Measurements from ENCODE around the gene SUPT16H. TPM values are rescaled to one million over a fixed set of nuclear protein-coding genes. Genes with fewer than 3 reads are reported as not detected.
"Not testable (repeated sequence)": the region's sequence is repeated elsewhere in the genome, so short reads cannot be mapped to it uniquely, and the experiment has no call there.

SUPT16H gene
- total RNA-seq, 1 donor from 2014 or later, result 55.8 TPM

DNA sequence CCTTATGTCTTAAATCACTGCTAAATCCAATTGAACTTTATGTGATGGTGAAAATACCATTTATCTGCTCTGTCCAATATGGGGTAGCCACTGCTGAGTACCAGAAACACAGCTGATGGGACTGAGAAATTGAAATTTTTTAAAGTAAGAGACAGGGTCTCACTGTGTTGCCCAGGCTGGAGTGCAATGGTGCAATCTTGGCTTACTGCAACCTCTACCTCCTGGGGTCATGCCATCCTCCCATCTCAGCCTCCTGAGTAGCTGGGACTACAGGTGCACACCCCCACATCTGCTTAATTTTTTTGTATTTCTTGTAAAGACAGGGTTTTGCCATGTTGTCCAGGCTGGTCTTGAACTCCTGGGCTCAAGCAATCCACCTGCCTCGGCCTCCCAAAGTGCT is 11.0 kb downstream of the SUPT16H start:
- not testable (repeated sequence) for H3K9me3 ChIP-seq (ENCODE audit: control insufficient read depth in 3 of 3, low read length in 3 of 3); H3K27ac ChIP-seq (ENCODE audit: low read depth, low read length); H3K4me1 ChIP-seq (ENCODE audit: control insufficient read depth in 3 of 3, insufficient read depth in 3 of 3, low read length in 3 of 3); H3K4me3 ChIP-seq (ENCODE audit: low read length in 3 of 3); H3K27me3 ChIP-seq (ENCODE audit: control insufficient read depth in 3 of 3, insufficient read depth in 3 of 3, low read length in 3 of 3)
- H3K36me3 ChIP-seq (ENCODE audit: control insufficient read depth in 3 of 3, insufficient read depth in 3 of 3, low read length in 3 of 3), result peaks cover 16 to 34% (median 23%) of the 10 kb centered on the region in 3 donors
- H3K9ac ChIP-seq (ENCODE audit: low read depth in 1 of 3, low read length in 3 of 3), result peak overlapping the region in 1 of 3 donors; percentile 20

DNA sequence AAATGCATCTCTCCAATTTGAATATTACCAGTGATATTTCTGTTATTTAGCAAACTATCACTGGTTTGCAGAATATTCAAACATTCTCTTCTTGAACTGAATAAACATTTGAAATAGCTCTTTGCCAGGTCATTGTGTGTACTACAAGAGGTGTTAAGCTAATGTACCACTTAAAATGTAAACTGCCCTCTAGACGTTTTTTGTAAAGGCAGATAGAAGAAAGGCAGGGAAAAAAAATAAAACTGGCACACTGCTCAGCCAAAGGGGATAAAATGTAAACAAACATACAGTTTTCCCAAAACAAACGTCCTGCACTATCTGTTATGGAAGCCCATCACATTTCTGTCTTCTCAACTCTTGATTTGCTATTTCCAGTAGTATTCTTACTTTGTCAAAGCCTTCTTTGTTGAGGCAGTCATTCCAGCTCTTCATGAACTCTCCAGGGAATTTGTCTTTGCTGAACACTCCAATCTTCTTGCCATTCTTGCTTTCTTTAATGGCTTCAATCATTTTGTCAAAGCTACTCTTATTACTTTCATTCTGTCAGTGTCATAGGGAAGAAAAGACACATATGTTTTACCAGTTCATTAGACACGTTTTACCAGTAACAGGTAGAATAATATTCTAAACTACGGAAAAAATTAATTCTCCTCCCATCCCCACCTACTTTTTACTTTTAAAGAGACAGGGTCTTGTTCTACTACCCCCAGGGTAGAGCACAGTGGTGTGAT is 13.7 kb downstream of the SUPT16H start:
- H3K27me3 ChIP-seq (ENCODE audit: control insufficient read depth in 3 of 3, insufficient read depth in 3 of 3, low read length in 3 of 3), result no peaks in the 10 kb centered on the region
- no peak overlapping the region for H3K4me3 ChIP-seq (ENCODE audit: low read length in 3 of 3)
- no peak overlapping the region for H3K9ac ChIP-seq (ENCODE audit: low read depth in 1 of 3, low read length in 3 of 3)
- no peaks in the 10 kb centered on the region for H3K4me1 ChIP-seq (ENCODE audit: control insufficient read depth in 3 of 3, insufficient read depth in 3 of 3, low read length in 3 of 3)
- no peaks in the 10 kb centered on the region for H3K9me3 ChIP-seq (ENCODE audit: control insufficient read depth in 3 of 3, low read length in 3 of 3)
- H3K36me3 ChIP-seq (ENCODE audit: control insufficient read depth in 3 of 3, insufficient read depth in 3 of 3, low read length in 3 of 3), result peaks cover 30 to 58% (median 38%) of the 10 kb centered on the region in 3 donors
- no peak overlapping the region for H3K27ac ChIP-seq (ENCODE audit: low read depth, low read length)

DNA sequence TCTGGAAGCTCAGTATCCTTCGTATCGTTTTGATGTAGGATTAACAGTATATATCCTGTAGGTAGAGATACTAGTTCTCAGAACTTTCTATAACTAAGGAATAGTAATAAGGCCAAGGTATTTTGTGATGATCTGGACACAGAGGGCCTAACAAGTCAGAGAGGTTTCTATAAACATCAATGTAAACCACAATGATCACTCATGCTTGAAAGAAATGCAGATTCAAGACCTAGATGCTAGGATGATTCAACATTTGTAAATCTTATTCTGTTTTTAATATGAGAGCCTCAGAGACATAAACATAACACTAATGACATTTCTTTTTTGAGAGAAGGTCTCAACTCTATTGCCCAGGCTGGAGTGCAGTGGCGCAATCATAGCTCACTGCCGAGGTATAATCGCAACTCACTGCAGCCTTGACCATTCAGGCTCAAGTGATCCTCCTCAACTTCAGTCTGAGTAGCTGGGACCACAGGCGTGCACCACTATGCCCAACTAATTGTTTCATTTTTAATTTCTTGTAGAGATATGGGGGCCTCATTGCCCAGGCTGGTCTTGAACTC is 16.2 kb downstream of the SUPT16H start:
- Histone ChIP-seq H3K9me3 (ENCODE audit: control insufficient read depth in 3 of 3, low read length in 3 of 3) (no peaks in the 10 kb centered on the region), H3K27ac (ENCODE audit: low read depth, low read length) (no peak overlapping the region), H3K4me3 (ENCODE audit: low read length in 3 of 3) (no peak overlapping the region), H3K27me3 (ENCODE audit: control insufficient read depth in 3 of 3, insufficient read depth in 3 of 3, low read length in 3 of 3) (no peaks in the 10 kb centered on the region), H3K4me1 (ENCODE audit: control insufficient read depth in 3 of 3, insufficient read depth in 3 of 3, low read length in 3 of 3) (no peaks in the 10 kb centered on the region), H3K9ac (ENCODE audit: low read depth in 1 of 3, low read length in 3 of 3) (no peak overlapping the region), H3K36me3 (ENCODE audit: control insufficient read depth in 3 of 3, insufficient read depth in 3 of 3, low read length in 3 of 3) (peaks cover 46 to 81% (median 58%) of the 10 kb centered on the region in 3 donors)

DNA sequence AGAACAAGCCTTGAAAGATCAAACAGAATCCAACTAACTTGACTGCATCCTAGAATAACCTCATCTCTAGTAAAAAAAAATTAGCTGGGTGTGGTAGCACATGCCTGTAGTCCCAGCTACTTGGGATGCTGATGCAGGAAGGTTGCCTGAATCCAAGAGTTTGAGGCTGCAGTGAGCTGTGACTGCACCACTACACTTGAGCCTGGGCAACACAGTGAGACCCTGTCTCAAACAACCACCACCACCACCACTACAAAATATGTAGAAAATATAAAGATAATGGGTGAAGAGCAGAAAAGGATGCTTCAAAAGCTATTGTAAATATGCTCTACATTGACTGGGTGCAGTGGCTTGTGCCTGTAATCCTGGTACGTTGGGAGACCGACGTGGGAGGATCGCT is 27.3 kb downstream of the SUPT16H start:
- no peak overlapping the region for H3K9ac ChIP-seq (ENCODE audit: low read depth in 1 of 3, low read length in 3 of 3)
- no peaks in the 10 kb centered on the region for H3K9me3 ChIP-seq (ENCODE audit: control insufficient read depth in 3 of 3, low read length in 3 of 3)
- H3K27ac ChIP-seq (ENCODE audit: low read depth, low read length), result no peak overlapping the region
- no peak overlapping the region for H3K4me3 ChIP-seq (ENCODE audit: low read length in 3 of 3)
- peaks cover 71 to 89% (median 88%) of the 10 kb centered on the region in 3 donors for H3K36me3 ChIP-seq (ENCODE audit: control insufficient read depth in 3 of 3, insufficient read depth in 3 of 3, low read length in 3 of 3)
- H3K4me1 ChIP-seq (ENCODE audit: control insufficient read depth in 3 of 3, insufficient read depth in 3 of 3, low read length in 3 of 3), result no peaks in the 10 kb centered on the region
- no peaks in the 10 kb centered on the region for H3K27me3 ChIP-seq (ENCODE audit: control insufficient read depth in 3 of 3, insufficient read depth in 3 of 3, low read length in 3 of 3)

DNA sequence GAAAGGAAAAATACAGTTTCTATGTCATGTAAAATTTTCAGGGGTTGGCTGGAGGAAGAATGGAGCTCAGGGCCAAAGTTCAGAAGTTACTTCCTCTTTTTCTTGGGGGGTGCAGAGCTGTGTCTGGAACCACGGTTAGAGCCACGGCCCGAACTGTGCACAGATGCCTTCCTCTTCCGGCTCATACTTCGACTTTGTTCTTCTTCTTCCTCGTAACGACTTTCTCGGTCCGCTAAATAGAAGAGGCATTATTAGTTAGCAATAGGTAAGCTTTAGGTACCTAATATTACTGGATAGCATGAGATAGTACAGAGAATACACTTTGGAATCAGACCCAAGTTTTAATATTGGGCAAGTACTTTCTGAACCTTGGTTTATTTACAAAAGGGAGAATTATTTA is 31.2 kb downstream of the SUPT16H start:
- Histone ChIP-seq H3K9ac (ENCODE audit: low read depth in 1 of 3, low read length in 3 of 3) (no peak overlapping the region), H3K36me3 (ENCODE audit: control insufficient read depth in 3 of 3, insufficient read depth in 3 of 3, low read length in 3 of 3) (peaks cover 48 to 60% (median 55%) of the 10 kb centered on the region in 3 donors), H3K27me3 (ENCODE audit: control insufficient read depth in 3 of 3, insufficient read depth in 3 of 3, low read length in 3 of 3) (no peaks in the 10 kb centered on the region), H3K9me3 (ENCODE audit: control insufficient read depth in 3 of 3, low read length in 3 of 3) (no peaks in the 10 kb centered on the region), H3K4me1 (ENCODE audit: control insufficient read depth in 3 of 3, insufficient read depth in 3 of 3, low read length in 3 of 3) (no peaks in the 10 kb centered on the region), H3K27ac (ENCODE audit: low read depth, low read length) (no peak overlapping the region), H3K4me3 (ENCODE audit: low read length in 3 of 3) (no peak overlapping the region)

DNA sequence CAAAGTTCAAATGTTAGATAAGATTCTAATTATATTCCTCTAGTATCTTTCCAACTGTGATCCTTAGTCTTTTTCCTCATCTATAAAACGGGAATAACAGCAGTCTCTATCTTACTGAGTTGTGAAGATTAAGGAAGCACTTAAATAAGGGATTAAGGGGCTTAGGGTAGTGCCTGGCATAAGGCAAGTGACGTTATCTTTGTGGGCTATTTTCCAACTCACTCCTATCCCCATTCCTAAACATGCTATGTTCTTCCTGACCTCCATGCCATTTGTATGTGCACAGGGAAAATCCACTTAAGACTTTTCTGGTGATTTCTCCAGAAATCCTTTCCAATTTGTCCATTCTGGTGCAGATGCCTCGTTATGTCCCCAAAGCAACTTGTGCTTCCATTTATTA is 33.3 kb downstream of the SUPT16H start:
- no peak overlapping the region for H3K4me3 ChIP-seq (ENCODE audit: low read length in 3 of 3)

DNA sequence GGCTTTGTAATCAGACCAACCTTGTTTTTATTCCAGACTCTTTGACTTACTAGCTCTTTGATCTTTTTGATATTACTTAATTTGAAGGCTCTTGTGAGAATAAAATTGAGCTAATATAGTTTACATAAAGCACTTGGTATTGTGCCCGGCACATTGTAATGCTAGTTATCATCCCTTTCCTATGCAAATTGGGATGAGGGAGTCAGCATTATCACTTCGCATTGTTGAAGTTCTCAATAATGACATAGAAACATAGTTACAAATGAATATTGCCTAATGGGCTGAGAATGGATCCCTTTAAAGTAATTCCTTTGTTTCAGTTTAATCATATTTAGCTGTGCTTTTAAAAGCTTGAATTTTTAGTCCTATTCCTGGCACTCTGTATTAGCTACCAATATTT is 36.6 kb downstream of the SUPT16H start:
- Histone ChIP-seq H3K9me3 (ENCODE audit: control insufficient read depth in 3 of 3, low read length in 3 of 3) (no peaks in the 10 kb centered on the region), H3K27me3 (ENCODE audit: control insufficient read depth in 3 of 3, insufficient read depth in 3 of 3, low read length in 3 of 3) (no peaks in the 10 kb centered on the region), H3K9ac (ENCODE audit: low read depth in 1 of 3, low read length in 3 of 3) (no peak overlapping the region), H3K4me3 (ENCODE audit: low read length in 3 of 3) (no peak overlapping the region), H3K27ac (ENCODE audit: low read depth, low read length) (no peak overlapping the region), H3K36me3 (ENCODE audit: control insufficient read depth in 3 of 3, insufficient read depth in 3 of 3, low read length in 3 of 3) (peaks cover 4 to 13% (median 9%) of the 10 kb centered on the region in 3 donors), H3K4me1 (ENCODE audit: control insufficient read depth in 3 of 3, insufficient read depth in 3 of 3, low read length in 3 of 3) (no peaks in the 10 kb centered on the region)

More for the DNA sequence above, 33.3 kb downstream of the SUPT16H start:
- Histone ChIP-seq H3K36me3 (ENCODE audit: control insufficient read depth in 3 of 3, insufficient read depth in 3 of 3, low read length in 3 of 3) (peaks cover 31 to 40% (median 37%) of the 10 kb centered on the region in 3 donors), H3K4me1 (ENCODE audit: control insufficient read depth in 3 of 3, insufficient read depth in 3 of 3, low read length in 3 of 3) (no peaks in the 10 kb centered on the region), H3K9ac (ENCODE audit: low read depth in 1 of 3, low read length in 3 of 3) (no peak overlapping the region), H3K9me3 (ENCODE audit: control insufficient read depth in 3 of 3, low read length in 3 of 3) (no peaks in the 10 kb centered on the region), H3K27ac (ENCODE audit: low read depth, low read length) (no peak overlapping the region), H3K27me3 (ENCODE audit: control insufficient read depth in 3 of 3, insufficient read depth in 3 of 3, low read length in 3 of 3) (no peaks in the 10 kb centered on the region)

DNA sequence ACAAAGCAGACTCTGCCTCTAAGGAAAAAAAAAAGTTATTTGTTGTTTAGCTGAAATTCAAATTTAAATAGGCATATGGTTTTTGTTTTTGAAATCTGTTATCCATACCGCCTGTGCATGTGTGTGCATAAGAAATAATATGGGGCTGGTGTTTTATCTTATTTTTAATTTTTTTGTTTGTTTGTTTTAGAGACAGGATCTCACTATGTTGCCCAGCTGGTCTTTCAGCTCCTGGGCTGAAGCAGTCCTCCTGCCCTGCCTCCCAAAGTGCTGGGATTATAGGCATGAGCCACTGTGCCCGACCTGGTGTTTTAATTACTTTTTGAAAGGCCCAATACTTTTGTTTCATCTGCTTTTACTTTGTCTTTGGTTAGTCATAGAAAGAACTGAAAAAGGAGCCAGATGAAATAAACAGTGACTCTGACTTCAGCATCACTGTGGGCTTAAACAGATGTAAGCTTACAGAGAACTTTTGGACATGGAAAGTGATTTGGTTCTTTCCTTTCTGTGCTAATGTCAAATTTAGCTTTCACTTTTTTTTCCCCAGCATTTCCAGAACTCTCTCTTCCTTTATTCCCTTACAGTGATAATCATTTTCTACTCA is 37.2 kb downstream of the SUPT16H start:
- Histone ChIP-seq H3K4me1 (ENCODE audit: control insufficient read depth in 3 of 3, insufficient read depth in 3 of 3, low read length in 3 of 3) (no peaks in the 10 kb centered on the region), H3K9ac (ENCODE audit: low read depth in 1 of 3, low read length in 3 of 3) (no peak overlapping the region), H3K4me3 (ENCODE audit: low read length in 3 of 3) (no peak overlapping the region), H3K9me3 (ENCODE audit: control insufficient read depth in 3 of 3, low read length in 3 of 3) (no peaks in the 10 kb centered on the region), H3K36me3 (ENCODE audit: control insufficient read depth in 3 of 3, insufficient read depth in 3 of 3, low read length in 3 of 3) (peaks cover 0 to 7% (median 3%) of the 10 kb centered on the region in 3 donors), H3K27me3 (ENCODE audit: control insufficient read depth in 3 of 3, insufficient read depth in 3 of 3, low read length in 3 of 3) (no peaks in the 10 kb centered on the region), H3K27ac (ENCODE audit: low read depth, low read length) (no peak overlapping the region)

DNA sequence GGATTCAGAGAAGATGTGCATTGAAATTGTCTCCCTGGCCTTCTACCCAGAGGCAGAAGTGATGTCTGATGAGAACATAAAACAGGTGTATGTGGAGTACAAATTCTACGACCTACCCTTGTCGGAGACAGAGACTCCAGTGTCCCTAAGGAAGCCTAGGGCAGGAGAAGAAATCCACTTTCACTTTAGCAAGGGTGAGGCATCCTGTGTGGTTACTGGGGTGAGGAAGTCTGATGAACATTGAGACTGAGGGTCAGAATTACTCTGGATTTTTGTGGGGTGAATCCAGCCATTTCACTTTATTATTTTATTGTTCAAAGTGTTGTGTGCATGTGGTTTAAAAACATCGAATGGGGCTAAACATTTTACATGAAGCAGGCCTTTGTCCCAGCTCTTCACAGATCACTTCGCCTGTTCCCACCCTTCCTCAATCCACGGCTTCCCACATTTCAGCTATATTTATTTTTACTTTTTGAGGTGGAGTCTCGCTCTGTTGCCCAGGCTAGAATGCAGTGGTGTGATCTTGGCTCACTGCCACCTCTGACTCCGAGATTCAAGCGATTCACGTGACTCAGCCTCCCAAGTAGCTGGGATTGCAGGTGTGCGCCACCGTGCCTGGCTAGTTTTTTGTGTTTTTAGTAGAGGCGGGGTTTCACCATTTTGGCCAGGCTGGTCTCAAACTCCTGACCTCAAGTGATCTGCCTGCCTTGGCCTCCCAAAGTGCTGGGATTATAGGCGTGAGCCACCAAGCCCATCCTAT is 40.6 kb downstream of the SUPT16H start:
- Histone ChIP-seq H3K4me3 (ENCODE audit: low read length in 3 of 3) (no peak overlapping the region), H3K36me3 (ENCODE audit: control insufficient read depth in 3 of 3, insufficient read depth in 3 of 3, low read length in 3 of 3) (no peaks in the 10 kb centered on the region), H3K9me3 (ENCODE audit: control insufficient read depth in 3 of 3, low read length in 3 of 3) (no peaks in the 10 kb centered on the region), H3K27ac (ENCODE audit: low read depth, low read length) (no peak overlapping the region), H3K27me3 (ENCODE audit: control insufficient read depth in 3 of 3, insufficient read depth in 3 of 3, low read length in 3 of 3) (no peaks in the 10 kb centered on the region), H3K4me1 (ENCODE audit: control insufficient read depth in 3 of 3, insufficient read depth in 3 of 3, low read length in 3 of 3) (no peaks in the 10 kb centered on the region), H3K9ac (ENCODE audit: low read depth in 1 of 3, low read length in 3 of 3) (no peak overlapping the region)
